Limb (tissue), 2 donors: ENCODE measurements around the gene SLC25A4.
"Not testable (repeated sequence)": the region's sequence is repeated elsewhere in the genome, so short reads cannot be mapped to it uniquely, and the experiment has no call there.

Experiments used
- DNase-seq, 2 donors: peaks; one replicate each; pipeline ENCODE4 v3.0.0-alpha.2; 2016; ENCODE audit errors: extremely low spot score in 2 of 2

SLC25A4 gene

DNA sequence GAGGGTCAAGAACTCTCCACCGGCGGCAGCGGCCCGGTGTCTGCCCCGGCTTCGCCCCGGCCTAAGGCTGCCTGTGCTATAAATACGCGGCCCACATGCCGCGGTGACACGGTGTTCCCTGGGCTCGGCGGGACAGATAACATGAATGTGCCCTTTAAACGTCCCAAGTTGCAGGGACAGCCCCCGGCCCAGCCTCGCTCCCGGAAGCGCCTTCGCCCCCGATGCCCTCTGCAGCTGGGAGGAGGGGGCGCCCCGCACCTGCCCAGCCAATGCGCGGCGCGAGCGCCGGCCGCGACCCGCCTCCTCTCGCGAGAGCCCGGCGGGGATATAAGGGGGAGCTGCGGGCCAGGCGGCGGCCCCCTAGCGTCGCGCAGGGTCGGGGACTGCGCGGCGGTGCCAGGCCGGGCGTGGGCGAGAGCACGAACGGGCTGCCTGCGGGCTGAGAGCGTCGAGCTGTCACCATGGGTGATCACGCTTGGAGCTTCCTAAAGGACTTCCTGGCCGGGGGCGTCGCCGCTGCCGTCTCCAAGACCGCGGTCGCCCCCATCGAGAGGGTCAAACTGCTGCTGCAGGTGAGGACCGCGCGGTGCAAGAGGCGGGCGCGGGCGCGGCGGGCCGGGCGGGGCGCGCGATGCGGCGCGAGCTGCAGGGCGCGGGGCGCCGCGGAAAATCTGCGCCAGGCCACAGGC, at the start of gene SLC25A4:
SLC25A4 (plus strand) TSS at position 355 of the 689 bp plus-strand sequence; CDS start at position 462, 107 bp downstream.
- DNase-seq: peak; percentile 83 to 93

DNA sequence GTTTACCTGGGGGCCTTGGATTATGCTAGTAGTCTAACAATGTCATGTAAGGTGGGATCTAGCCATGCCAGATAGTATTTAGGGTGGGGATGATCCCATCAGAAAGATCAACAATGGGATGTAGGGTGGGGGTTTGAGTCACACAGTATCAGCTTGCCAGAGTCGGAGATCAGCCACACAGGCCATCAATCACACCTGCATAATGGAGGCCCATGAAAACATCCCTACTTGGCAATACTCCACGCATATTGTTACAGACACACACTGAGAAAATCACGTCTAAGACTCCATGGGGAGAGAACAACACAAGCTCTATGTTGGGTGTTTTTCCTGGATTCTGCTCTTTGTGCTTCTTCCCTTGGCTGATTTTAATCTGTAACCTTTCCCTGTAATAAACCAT, 49.5 kb upstream of the SLC25A4 start:
- DNase-seq: no peak

DNA sequence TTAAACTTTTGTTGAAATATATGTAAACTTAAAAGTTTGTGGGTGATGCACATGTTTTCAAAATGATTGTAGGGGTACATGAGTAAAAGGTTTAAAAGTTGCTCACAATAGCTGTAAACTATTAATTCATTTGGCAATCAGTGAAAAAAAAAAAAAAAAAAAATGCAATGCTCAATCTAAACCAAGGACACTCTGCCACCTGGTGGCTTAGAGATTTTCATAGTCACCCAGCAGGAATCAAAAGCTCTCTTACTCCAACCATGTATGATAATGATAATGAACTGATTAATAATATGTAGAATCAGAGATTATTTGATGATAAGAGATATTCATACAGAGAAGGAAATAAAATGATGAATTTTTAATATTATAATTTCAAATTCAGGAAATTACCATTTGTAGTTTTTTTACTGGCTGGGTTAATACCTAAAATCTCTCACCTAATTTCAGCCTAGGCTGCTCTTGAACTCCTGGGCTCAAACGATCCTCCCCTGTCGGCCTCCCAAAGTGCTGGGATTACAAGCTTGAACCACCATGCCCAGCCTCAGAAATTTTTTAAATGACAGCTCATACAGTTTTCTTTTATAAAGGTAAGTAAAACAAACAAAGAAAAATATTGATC, 46.9 kb upstream of the SLC25A4 start:
- DNase-seq: peak; percentile 30 to 46

DNA sequence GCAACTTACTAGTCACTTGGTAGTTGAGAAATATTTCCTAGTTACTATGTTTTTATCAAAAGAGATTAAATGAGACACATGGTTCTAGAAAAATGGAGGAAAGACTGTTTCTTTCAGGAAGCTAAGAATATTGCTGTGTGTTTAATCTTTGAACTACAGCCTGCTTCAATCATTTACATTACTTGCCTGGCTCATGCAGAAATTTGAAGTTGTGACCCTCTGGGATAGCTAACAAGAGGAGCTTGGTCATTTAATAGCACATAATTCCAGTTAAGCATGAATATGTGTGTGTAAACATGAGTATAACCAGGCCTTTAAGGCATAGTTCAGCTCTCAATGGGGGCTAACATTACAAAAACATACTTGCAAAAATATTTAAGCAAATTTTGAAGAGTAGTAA, 44.6 kb upstream of the SLC25A4 start:
- no peak for DNase-seq

GRCh38 chr4:185099024-185099682, 43.9 kb upstream of the SLC25A4 start:
- no peak for DNase-seq

DNA sequence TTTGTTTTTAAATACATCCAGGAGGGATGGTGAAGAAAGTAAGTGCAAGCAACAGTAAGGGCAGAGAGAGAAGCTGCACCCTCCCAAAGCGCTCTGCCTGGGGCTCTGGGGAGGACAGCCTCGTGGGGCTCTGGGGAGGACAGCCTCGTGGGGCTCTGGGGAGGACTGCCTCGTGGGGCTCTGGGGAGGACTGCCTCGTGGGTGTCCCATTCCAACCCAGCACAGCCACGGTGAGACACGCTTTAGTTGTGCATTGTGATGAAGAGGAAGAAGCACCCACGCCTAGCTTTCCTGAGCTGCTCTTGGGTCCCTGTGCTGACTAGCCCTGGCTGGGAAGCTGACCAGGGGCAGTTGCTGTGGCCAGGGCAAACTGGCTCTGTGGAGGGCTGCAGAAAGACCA, 43.1 kb upstream of the SLC25A4 start:
- DNase-seq: no peak

- no peak for DNase-seq
Observed at GRCh38 chr4:185100423-185100822, 42.6 kb upstream of the SLC25A4 start.

GRCh38 chr4:185101354-185101890, 41.6 kb upstream of the SLC25A4 start:
- DNase-seq: no peak

DNA sequence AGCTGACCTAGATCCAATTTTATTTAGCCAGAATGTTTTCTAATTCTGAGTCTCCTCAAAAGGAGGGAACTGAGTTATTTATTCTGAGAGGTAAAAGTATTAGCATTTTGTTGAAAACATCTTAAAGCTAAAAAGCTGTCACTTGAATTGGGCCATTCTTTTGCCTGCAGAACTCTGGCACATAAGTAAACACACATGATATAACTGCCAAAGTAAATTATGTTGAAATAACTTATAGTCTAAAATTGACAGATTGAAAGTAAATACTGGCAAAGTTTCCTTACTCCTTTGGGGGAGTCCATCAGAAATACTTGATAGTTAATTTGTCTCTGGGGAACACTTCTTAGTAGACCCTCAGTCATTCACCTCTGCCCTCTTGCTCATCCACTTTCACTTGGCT, 38.3 kb upstream of the SLC25A4 start:
- DNase-seq: no peak

- DNase-seq: no peak
Observed at GRCh38 chr4:185106353-185106752, 36.7 kb upstream of the SLC25A4 start.

DNA sequence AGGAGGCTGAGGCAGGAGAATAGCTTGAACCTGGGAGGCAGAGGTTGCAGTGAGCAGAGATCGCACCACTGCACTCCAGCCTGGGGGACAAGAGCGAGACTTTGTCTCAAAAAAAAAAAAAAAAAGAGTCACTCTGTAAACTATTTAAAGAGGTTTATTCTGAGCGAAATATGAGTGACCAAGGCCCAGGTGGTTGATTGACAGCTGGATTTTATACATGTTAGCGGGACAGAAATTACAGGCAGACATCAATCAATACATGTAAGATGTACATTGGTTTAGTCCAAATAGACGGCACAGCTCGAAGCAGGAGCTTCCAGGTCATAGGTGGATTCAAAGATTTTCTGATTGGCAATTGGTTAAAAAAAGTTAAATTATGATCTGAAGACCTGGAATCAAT, 35.5 kb upstream of the SLC25A4 start:
- DNase-seq: not testable (repeated sequence)

- no peak for DNase-seq
Observed at GRCh38 chr4:185108185-185108584, 34.9 kb upstream of the SLC25A4 start.

- DNase-seq: no peak
Observed at GRCh38 chr4:185108669-185109068, 34.4 kb upstream of the SLC25A4 start.

GRCh38 chr4:185109736-185110135, 33.3 kb upstream of the SLC25A4 start:
- DNase-seq: no peak

DNA sequence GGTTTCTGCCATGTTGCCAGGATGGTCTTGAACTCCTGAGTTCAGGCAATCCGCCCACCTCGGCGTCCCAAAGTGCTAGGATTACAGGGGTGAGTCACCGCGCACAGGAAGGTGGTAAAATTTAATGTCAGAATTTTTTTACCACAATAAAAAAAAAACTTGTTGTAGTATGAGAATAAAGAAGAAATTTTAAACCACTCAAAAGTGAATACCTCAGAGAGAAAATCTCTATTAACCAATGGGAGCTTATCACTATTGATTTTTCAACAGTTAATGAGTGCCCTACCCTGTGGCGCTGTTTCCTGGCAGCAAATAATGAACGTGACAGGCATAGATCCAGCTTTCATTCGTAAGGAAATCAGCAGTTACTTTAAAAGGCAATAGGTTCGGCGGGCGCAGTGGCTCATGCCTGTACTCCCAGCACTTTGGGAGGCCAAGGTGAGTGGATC, 32.7 kb upstream of the SLC25A4 start:
- DNase-seq: no peak

DNA sequence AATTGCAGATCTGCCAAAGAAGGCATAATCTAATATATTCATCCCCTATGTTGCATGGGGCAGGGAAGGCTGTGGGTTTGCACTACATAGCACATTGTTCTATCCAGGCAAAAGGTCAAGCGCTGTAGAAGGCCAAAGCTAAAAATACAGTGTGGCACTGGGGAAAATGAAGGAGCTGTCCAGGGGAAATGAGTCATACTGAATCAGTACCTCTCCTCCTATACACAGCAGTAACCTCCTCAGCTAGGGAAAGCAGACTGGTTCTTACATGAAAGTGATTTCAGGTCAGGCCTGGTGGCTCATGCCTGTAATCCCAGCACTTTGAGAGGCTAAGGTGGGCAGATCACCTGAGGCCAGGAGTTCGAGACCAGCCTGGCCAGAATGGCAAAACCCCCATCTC, 31.0 kb upstream of the SLC25A4 start:
- no peak for DNase-seq

- no peak for DNase-seq
Observed at GRCh38 chr4:185113340-185113739, 29.7 kb upstream of the SLC25A4 start.

DNA sequence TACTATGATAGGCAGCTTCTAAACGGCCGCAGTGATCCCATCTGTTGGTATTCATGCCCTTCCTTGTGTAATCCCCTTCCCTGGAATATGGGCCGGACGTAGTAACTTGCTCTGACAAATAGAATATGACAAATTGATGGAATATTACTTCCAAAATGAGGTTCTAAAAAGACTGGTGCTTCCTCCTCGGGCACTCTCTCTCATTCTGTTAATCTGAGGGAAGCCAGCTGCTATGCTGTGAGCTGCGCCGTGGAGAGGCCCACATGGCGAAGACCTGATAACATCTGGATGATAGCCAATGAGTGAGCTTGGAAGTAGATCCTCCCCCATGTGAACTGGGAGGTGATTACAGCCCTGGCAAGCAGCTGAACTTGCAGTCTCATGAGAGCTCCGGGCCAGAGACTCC, 27.2 kb upstream of the SLC25A4 start:
- peak; percentile 50 to 63 for DNase-seq

DNA sequence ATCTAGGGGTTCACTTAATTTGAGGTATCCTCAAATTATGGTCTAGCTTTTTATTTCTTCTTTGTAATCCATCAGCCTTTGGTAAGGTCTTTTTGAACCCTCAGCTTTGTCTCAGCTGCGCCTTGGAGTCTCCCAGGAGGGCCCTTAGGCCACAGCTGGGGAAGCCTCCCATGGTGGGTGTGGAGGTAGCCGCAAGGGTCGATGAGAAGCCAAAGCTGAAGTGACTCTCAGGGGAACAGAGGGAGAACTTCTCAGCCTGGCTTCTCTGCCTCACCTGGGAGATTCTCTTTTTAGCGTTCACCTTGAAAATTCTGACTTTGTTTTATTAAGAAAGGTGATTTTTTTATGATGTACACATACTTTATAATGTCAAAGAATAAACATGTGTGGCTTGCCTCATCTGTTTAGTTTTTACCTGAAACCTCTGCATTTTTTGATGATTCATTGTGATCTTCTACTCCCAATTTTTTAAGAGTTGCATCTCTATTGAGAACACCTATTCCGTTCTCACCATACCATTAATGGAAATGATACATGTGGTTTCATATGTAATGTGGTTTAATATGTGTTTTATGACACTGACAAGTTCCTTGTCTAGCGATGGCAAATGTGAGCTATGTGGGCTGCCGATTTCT, 25.6 kb upstream of the SLC25A4 start:
- DNase-seq: no peak

- DNase-seq: no peak
Observed at GRCh38 chr4:185118876-185119275, 24.2 kb upstream of the SLC25A4 start.

DNA sequence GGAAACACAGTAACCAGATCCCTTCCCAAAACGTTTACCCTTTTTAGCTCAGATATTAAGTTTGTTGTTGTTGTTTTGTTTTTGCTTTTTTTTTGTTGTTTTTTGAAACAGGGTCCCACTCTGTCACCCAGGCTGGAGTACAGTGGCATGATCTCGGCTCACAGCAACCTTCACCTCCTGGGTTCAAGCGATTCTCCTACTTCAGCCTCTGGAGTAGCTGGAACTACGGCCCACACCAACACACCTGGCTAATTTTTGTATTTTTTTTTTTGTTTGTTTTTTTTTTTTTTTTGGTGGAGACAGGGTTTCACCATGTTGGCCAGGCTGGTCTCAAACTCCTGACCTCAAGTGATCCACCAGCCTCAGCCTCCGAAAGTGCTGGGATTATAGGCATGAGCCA, 23.6 kb upstream of the SLC25A4 start:
- not testable (repeated sequence) for DNase-seq
